Stimulated activated CD4-positive, alpha-beta T cell treated with anti-CD3 and anti-CD28 coated beads, Interleukin-12 subunit alpha, Interleukin-12 subunit beta, amount 100 ng/mL, for 48 hours (primary cell): ENCODE measurements around the gene PCBP2.

ENCODE experiments used
- DNase-seq, 3 donors: peaks; one replicate each; pipeline ENCODE4 v3.0.0-alpha.2; 2020; ENCODE audit warnings: low read depth in 2 of 3, low spot score in 1 of 3

The PCBP2 gene

GRCh38 chr12:53492830-53493609 lies 41.1 kb downstream of the PCBP2 start:
- DNase-seq: peak; percentile 66 to 81 (median 80)

GRCh38 chr12:53493610-53494391 lies 41.9 kb downstream of the PCBP2 start:
- no peak for DNase-seq

GRCh38 chr12:53495903-53496751 lies 44.2 kb downstream of the PCBP2 start:
- DNase-seq: no peak

GRCh38 chr12:53496752-53497032 lies 44.8 kb downstream of the PCBP2 start:
- DNase-seq: no peak

- no peak for DNase-seq
These were observed 45.6 kb downstream of the PCBP2 start for GRCh38 chr12:53497461-53497860.

GRCh38 chr12:53498235-53498630 lies 46.3 kb downstream of the PCBP2 start:
- no peak for DNase-seq

- peak; percentile 43 to 61 (median 44) for DNase-seq
These were observed 47.6 kb downstream of the PCBP2 start, which contains the start of gene MAP3K12 for GRCh38 chr12:53499266-53500141. Gene MAP3K12 (minus strand): TSS chr12:53499458. CDS start chr12:53487391, 12,067 bp downstream.

GRCh38 chr12:53500142-53500775 lies 48.4 kb downstream of the PCBP2 start:
- no peak for DNase-seq

GRCh38 chr12:53500776-53501614 lies 49.1 kb downstream of the PCBP2 start, which contains the start of gene TARBP2:
Gene TARBP2 (plus strand): TSS chr12:53501283. CDS start chr12:53501409, 126 bp downstream.
- peak; percentile 89 to 99 (median 97) for DNase-seq

GRCh38 chr12:53501615-53502181 lies 49.8 kb downstream of the PCBP2 start:
- DNase-seq: no peak

- DNase-seq: no peak
These were observed 50.4 kb downstream of the PCBP2 start for GRCh38 chr12:53502331-53502730.

GRCh38 chr12:53502983-53503728 lies 51.3 kb downstream of the PCBP2 start:
- DNase-seq: no peak

- no peak for DNase-seq
These were observed 52.4 kb downstream of the PCBP2 start for GRCh38 chr12:53504004-53504920.

GRCh38 chr12:53505086-53505485 lies 53.2 kb downstream of the PCBP2 start:
- no peak for DNase-seq

- no peak for DNase-seq
These were observed 53.9 kb downstream of the PCBP2 start for GRCh38 chr12:53505555-53506449.

- no peak for DNase-seq
These were observed 54.5 kb downstream of the PCBP2 start for GRCh38 chr12:53506450-53506785.
